ENCODE measurements around the gene MTA1. TPM values are rescaled to one million over a fixed set of nuclear protein-coding genes. Genes with fewer than 3 reads are reported as not detected.

MTA1 gene
- total and polyA plus RNA-seq, 4 donors = 16.9 to 111 (median 78.4) TPM

DNA sequence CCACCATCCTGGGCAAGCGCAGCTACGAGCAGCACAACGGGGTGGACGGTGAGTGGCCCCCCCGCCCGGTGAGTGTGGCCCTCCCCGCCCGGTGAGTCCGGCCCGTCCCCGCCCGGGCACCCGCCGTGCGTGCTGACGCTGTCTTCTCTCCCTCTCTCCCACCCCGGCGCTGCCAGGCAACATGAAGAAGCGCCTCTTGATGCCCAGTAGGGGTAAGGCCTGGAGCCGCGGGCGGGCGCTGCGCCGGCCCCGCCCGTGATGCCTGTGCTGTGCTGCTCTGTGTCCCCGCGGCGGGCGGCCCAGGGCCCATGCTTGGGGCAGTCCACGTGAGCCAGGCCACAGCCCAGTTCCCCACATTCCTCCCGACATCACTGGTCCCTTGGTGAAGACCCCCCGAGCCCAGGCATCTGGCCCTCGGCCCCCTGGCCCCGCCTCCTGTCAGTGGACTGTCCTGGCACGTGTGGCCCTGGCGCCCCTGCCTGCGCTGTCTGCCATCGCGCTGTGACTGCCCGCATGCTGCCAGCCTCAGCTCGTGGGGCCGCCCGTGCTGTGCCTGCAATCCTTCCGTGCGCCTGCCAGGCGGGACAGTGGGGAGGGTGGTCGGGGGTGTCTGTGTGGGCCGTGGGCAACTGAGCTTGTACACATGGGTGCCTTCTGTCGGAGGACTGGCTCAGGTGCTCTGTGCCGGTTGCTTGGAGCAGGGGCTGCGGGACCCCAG lies 47.1 kb downstream of the MTA1 start:
- ATAC-seq (ENCODE audit: low FRiP score) (no peak), DNase-seq (no peak)
- 91% methylated on average over 42 to 53 of the region's 53 CpGs for WGBS, 2 donors
- no peaks in the 10 kb centered on the region for H3K27me3 ChIP-seq (ENCODE audit: control insufficient read depth in 1 of 2, insufficient read depth in 2 of 2, low read length in 1 of 2)
- no peak overlapping the region for H3K4me3 ChIP-seq (ENCODE audit: low read length in 2 of 2)
- H3K9me3 ChIP-seq (ENCODE audit: control insufficient read depth, low read length) = no peaks in the 10 kb centered on the region
- H3K27ac ChIP-seq (ENCODE audit: low read depth in 1 of 2, low read length in 2 of 2) = no peak overlapping the region
- H3K36me3 ChIP-seq (ENCODE audit: control insufficient read depth in 1 of 2, insufficient read depth in 2 of 2, low read length in 1 of 2) = peaks cover 0 to 5% of the 10 kb centered on the region in 2 donors
- H3K4me1 ChIP-seq (ENCODE audit: control insufficient read depth in 1 of 2, insufficient read depth in 2 of 2, low read length in 2 of 2) = no peaks in the 10 kb centered on the region
- intact Hi-C loops (cut with DNase I) = no loop called here

DNA sequence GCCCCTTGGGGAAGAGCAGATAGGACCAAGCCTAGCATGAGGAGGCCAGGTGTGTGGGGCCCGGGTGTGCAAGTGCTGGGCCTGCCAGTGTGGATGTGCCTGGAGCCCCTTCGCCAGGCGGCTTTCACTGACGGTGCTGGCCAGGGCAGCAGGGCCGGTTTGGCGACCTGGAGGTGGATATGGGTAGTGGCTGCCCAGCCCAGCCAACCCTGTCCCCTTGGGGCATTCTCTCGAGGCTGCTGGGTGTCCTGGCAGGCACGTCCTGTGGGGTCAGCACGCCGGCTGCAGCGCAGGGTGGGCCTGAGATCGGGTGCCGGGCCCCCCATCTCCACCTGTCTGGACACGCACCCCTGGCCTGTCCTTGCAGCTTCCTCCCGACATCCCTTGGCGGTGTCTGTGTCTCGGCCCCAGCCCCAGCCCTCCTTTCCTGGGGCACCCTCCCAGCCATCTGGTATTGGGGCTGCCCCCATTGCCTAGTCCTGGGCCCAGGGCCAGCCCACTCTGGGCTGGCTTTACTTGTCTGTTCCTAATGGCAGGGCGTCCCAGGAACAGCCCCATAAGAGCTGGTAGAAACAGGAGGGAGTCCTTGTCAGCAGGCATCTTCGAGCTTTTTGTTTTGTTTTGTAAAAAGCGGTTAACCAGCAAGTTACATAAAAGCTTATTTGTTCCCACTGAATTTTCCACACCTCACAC lies 47.8 kb downstream of the MTA1 start:
- ATAC-seq (ENCODE audit: low FRiP score) = no peak

GRCh38 chr14:105467942-105468471 lies 48.4 kb downstream of the MTA1 start:
- Histone ChIP-seq H3K4me1 (ENCODE audit: control insufficient read depth in 1 of 2, insufficient read depth in 2 of 2, low read length in 2 of 2) (no peaks in the 10 kb centered on the region), H3K27me3 (ENCODE audit: control insufficient read depth in 1 of 2, insufficient read depth in 2 of 2, low read length in 1 of 2) (no peaks in the 10 kb centered on the region), H3K27ac (ENCODE audit: low read depth in 1 of 2, low read length in 2 of 2) (peak overlapping the region in 1 of 2 donors; percentile 34), H3K4me3 (ENCODE audit: low read length in 2 of 2) (no peak overlapping the region), H3K9me3 (ENCODE audit: control insufficient read depth, low read length) (no peaks in the 10 kb centered on the region), H3K36me3 (ENCODE audit: control insufficient read depth in 1 of 2, insufficient read depth in 2 of 2, low read length in 1 of 2) (peaks cover 0 to 3% of the 10 kb centered on the region in 2 donors)
- ATAC-seq (ENCODE audit: low FRiP score) (no peak), DNase-seq (no peak)
- WGBS, 2 donors = 84 to 85% methylated on average over 22 of the region's 22 CpGs
- intact Hi-C loops (cut with DNase I) = no loop called here

More for the DNA sequence above, 47.8 kb downstream of the MTA1 start:
- Histone ChIP-seq H3K9me3 (ENCODE audit: control insufficient read depth, low read length) (no peaks in the 10 kb centered on the region), H3K27ac (ENCODE audit: low read depth in 1 of 2, low read length in 2 of 2) (no peak overlapping the region), H3K4me1 (ENCODE audit: control insufficient read depth in 1 of 2, insufficient read depth in 2 of 2, low read length in 2 of 2) (no peaks in the 10 kb centered on the region), H3K36me3 (ENCODE audit: control insufficient read depth in 1 of 2, insufficient read depth in 2 of 2, low read length in 1 of 2) (peaks cover 0 to 5% of the 10 kb centered on the region in 2 donors), H3K27me3 (ENCODE audit: control insufficient read depth in 1 of 2, insufficient read depth in 2 of 2, low read length in 1 of 2) (no peaks in the 10 kb centered on the region), H3K4me3 (ENCODE audit: low read length in 2 of 2) (no peak overlapping the region)
- DNase-seq = no peak
- 80 to 82% methylated on average over 20 of the region's 20 CpGs for WGBS, 2 donors
- intact Hi-C loops (cut with DNase I) = no loop called here

DNA sequence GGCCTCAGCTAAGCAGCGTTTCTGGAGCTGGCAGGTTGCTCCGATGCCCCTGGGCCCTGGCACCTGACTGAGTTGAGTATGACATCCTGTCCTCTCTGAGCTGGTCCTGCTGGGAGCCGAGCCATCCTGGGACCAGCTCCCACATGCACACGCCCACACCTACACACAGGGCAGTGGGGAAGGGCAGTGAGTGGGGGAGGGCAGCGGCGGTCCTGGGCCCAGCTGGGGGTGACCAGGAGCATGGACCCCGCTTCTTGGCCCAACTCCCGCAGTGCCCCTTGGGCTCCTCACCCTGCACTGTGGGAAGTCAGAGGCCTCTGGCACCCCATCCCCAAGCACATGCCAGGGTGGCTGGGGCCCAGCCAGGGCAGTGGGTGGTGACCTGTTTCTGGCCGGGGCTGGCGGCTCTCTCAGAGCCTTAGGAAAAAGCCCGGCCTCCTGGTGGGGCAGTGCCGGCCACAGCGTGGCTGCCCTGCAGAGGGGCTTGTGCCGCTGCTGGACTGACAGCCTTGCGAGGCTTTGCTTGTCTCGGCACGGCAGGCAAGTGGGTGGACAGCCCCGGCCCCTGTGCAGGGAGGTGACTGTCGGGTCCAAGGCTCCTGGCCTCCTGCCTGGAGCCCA lies 49.1 kb downstream of the MTA1 start:
- no peaks in the 10 kb centered on the region for H3K36me3 ChIP-seq (ENCODE audit: control insufficient read depth in 1 of 2, insufficient read depth in 2 of 2, low read length in 1 of 2)
- H3K27ac ChIP-seq (ENCODE audit: low read depth in 1 of 2, low read length in 2 of 2) = peak overlapping the region in 1 of 2 donors; percentile 62
- ATAC-seq (ENCODE audit: low FRiP score) = peak; percentile 12
- DNase-seq = peak in 1 of 2 donors; percentile 73
- intact Hi-C loops (cut with DNase I) = no loop called here
- H3K9me3 ChIP-seq (ENCODE audit: control insufficient read depth, low read length) = no peaks in the 10 kb centered on the region
- no peaks in the 10 kb centered on the region for H3K4me1 ChIP-seq (ENCODE audit: control insufficient read depth in 1 of 2, insufficient read depth in 2 of 2, low read length in 2 of 2)
- H3K27me3 ChIP-seq (ENCODE audit: control insufficient read depth in 1 of 2, insufficient read depth in 2 of 2, low read length in 1 of 2) = no peaks in the 10 kb centered on the region
- WGBS, 2 donors = 6 to 10% methylated on average over 19 of the region's 19 CpGs
- H3K4me3 ChIP-seq (ENCODE audit: low read length in 2 of 2) = no peak overlapping the region

DNA sequence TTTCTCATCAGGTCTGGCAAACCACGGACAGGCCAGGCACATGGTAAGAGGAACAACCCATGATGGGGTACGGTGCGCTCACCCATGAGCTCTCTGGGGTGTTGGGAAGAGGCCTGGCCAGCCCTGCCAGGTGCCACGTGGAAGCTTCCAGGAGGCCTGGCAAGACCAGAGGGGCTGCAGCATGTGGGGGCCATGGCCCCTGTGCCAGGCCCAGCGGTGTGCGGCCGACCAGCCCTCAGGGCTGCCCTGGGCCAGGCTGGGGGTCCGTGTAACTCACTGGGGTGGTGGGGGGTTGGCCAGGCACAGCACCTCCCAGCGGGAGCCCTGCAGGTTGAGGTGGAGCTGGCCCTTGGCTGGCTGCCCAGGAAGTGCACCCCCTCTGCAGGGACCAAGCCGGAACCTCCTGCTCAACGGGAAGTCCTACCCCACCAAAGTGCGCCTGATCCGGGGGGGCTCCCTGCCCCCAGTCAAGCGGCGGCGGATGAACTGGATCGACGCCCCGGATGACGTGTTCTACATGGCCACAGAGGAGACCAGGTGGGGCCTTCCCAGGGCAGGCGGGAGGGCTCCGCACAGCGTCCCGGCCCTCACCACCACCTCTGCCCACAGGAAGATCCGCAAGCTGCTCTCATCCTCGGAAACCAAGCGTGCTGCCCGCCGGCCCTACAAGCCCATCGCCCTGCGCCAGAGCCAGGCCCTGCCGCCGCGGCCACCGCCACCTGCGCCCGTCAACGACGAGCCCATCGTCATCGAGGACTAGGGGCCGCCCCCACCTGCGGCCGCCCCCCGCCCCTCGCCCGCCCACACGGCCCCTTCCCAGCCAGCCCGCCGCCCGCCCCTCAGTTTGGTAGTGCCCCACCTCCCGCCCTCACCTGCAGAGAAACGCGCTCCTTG lies 50.1 kb downstream of the MTA1 start:
- intact Hi-C loops (cut with DNase I) = no loop called here
- Histone ChIP-seq H3K27ac (ENCODE audit: low read depth in 1 of 2, low read length in 2 of 2) (peak overlapping the region in 1 of 2 donors; percentile 62), H3K9me3 (ENCODE audit: control insufficient read depth, low read length) (no peaks in the 10 kb centered on the region), H3K4me3 (ENCODE audit: low read length in 2 of 2) (no peak overlapping the region), H3K4me1 (ENCODE audit: control insufficient read depth in 1 of 2, insufficient read depth in 2 of 2, low read length in 2 of 2) (no peaks in the 10 kb centered on the region), H3K27me3 (ENCODE audit: control insufficient read depth in 1 of 2, insufficient read depth in 2 of 2, low read length in 1 of 2) (no peaks in the 10 kb centered on the region), H3K36me3 (ENCODE audit: control insufficient read depth in 1 of 2, insufficient read depth in 2 of 2, low read length in 1 of 2) (no peaks in the 10 kb centered on the region)
- DNase-seq = no peak
- ATAC-seq (ENCODE audit: low FRiP score) = no peak
- WGBS, 2 donors = 82 to 83% methylated on average over 53 to 54 of the region's 54 CpGs

DNA sequence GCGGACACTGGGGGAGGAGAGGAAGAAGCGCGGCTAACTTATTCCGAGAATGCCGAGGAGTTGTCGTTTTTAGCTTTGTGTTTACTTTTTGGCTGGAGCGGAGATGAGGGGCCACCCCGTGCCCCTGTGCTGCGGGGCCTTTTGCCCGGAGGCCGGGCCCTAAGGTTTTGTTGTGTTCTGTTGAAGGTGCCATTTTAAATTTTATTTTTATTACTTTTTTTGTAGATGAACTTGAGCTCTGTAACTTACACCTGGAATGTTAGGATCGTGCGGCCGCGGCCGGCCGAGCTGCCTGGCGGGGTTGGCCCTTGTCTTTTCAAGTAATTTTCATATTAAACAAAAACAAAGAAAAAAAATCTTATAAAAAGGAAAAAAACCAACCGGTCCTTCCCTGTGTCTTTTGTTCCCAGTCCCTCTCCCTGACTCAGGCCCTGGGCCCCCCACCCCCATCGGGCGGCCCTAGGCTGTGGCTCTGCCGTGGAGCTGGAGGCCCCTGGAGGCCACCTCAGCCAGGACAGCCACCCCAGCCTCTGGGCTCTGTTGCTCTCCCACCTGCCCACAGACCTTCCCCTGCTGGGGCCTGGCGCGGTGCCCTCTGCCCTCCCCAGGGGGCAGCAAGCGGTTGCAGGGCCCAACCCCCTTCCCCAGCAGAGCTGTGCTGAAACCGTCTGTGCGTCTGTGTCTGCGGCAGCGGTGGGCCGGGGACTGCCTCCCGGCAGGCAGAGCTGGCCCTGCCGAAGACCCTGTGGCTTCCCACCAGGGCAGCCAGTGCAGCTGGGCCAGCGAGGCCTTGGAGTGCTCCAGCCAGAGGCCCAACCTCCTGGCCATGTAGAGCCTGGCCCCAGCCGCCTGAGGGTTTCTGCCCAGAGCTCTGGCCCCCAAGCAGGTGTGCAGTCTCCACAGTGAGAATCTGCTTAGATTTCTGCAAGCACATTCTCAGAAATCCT lies 51.0 kb downstream of the MTA1 start:
- WGBS, 2 donors = 79% methylated on average over 34 of the region's 34 CpGs
- Histone ChIP-seq H3K4me3 (ENCODE audit: low read length in 2 of 2) (no peak overlapping the region), H3K27me3 (ENCODE audit: control insufficient read depth in 1 of 2, insufficient read depth in 2 of 2, low read length in 1 of 2) (no peaks in the 10 kb centered on the region), H3K27ac (ENCODE audit: low read depth in 1 of 2, low read length in 2 of 2) (no peak overlapping the region), H3K9me3 (ENCODE audit: control insufficient read depth, low read length) (no peaks in the 10 kb centered on the region), H3K36me3 (ENCODE audit: control insufficient read depth in 1 of 2, insufficient read depth in 2 of 2, low read length in 1 of 2) (no peaks in the 10 kb centered on the region), H3K4me1 (ENCODE audit: control insufficient read depth in 1 of 2, insufficient read depth in 2 of 2, low read length in 2 of 2) (no peaks in the 10 kb centered on the region)
- intact Hi-C loops (cut with DNase I) = no loop called here
- no peak for ATAC-seq (ENCODE audit: low FRiP score)
- no peak for DNase-seq

- H3K27ac ChIP-seq (ENCODE audit: low read depth in 1 of 2, low read length in 2 of 2) = no peak overlapping the region
- no peaks in the 10 kb centered on the region for H3K9me3 ChIP-seq (ENCODE audit: control insufficient read depth, low read length)
- H3K27me3 ChIP-seq (ENCODE audit: control insufficient read depth in 1 of 2, insufficient read depth in 2 of 2, low read length in 1 of 2) = no peaks in the 10 kb centered on the region
- intact Hi-C loops (cut with DNase I) = no loop called here
- ATAC-seq (ENCODE audit: low FRiP score) = no peak
- no peak for DNase-seq
- 39 to 42% methylated on average over 15 to 19 of the region's 19 CpGs for WGBS, 2 donors
- no peaks in the 10 kb centered on the region for H3K36me3 ChIP-seq (ENCODE audit: control insufficient read depth in 1 of 2, insufficient read depth in 2 of 2, low read length in 1 of 2)
- no peak overlapping the region for H3K4me3 ChIP-seq (ENCODE audit: low read length in 2 of 2)
- no peaks in the 10 kb centered on the region for H3K4me1 ChIP-seq (ENCODE audit: control insufficient read depth in 1 of 2, insufficient read depth in 2 of 2, low read length in 2 of 2)
These were observed 51.7 kb downstream of the MTA1 start for GRCh38 chr14:105471297-105471821.

All from aorta (tissue), 5 donors.